Measurements from ENCODE around the gene SNRPN.

DNA sequence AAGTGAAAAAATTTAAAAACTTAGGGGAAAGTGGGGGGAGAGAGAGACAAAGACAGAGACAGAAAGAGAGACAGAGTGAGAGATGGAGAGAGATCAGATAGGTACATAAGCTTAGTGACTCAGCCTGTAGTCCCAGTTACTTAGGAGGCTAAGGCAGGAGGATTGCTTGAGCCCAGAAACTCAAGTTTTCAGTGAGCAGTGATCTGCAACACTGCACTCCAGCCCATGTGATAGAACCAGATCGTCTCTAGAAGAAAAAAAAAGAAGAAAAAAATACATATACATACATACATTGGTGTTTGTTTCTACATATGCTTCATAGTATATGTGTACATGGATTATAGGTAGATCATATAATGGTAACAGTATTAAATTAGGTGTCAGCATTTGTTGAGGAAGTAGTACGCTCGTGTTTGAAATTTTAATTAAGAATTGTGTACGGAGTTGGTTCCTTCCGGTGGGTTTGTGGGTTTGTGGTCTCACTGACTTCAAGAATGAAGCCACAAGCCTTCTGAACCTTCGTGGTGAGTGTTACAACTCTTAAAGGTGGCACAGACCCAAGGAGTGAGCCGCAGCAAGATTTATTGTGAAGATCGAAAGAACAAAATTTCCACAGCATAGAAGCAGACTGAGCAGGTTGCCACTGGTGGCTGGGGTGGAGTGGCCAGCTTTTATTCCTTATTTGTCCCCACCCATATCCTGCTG lies 38.3 kb upstream of the SNRPN start:
- no peak for TF ChIP-seq CTCF (conservative IDR thresholded peaks at IDR 0.05)
- no peak for TF ChIP-seq EZH2 (IDR thresholded peaks at IDR 0.05; ENCODE audit: low read depth)

All from PC-9 (cell line).